Epithelial cell of proximal tubule (primary cell): ENCODE data around the gene FRAS1. TPM values are rescaled to one million over a fixed set of nuclear protein-coding genes. Genes with fewer than 3 reads are reported as not detected.

Experiments
- DNase-seq: peaks from one replicate; pipeline ENCODE4 v3.0.0-alpha.2; 2011; ENCODE audit warnings: low read depth
- H3K4me3 ChIP-seq: 2 replicates; pipeline ENCODE4 v1.5.1; 2011; ENCODE audit warnings: low read depth, mild to moderate bottlenecking, low read length
- total RNA-seq: library from RNA; depleted of rRNA; stranded (reverse); fragments of >200 nt; gene quantifications from 2 replicates; pipeline ENCODE4 v1.2.3, GENCODE V29; 2015
- TF ChIP-seq, protein P1 (sequence below): conservative IDR thresholded peaks from 2 replicates; pipeline ENCODE4 v1.5.1; 2012; ENCODE audit warnings: low read depth, mild to moderate bottlenecking, low read length

Gene FRAS1
- total RNA-seq, 1 donor from 2014 or later: 9.1 TPM

- TF ChIP-seq, protein P1, sequence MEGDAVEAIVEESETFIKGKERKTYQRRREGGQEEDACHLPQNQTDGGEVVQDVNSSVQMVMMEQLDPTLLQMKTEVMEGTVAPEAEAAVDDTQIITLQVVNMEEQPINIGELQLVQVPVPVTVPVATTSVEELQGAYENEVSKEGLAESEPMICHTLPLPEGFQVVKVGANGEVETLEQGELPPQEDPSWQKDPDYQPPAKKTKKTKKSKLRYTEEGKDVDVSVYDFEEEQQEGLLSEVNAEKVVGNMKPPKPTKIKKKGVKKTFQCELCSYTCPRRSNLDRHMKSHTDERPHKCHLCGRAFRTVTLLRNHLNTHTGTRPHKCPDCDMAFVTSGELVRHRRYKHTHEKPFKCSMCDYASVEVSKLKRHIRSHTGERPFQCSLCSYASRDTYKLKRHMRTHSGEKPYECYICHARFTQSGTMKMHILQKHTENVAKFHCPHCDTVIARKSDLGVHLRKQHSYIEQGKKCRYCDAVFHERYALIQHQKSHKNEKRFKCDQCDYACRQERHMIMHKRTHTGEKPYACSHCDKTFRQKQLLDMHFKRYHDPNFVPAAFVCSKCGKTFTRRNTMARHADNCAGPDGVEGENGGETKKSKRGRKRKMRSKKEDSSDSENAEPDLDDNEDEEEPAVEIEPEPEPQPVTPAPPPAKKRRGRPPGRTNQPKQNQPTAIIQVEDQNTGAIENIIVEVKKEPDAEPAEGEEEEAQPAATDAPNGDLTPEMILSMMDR: no peak
- DNase-seq: no peak
These were observed 13.7 kb downstream of the FRAS1 start for GRCh38 chr4:78070731-78071282.

GRCh38 chr4:78074759-78075158 lies 17.6 kb downstream of the FRAS1 start:
- no peak for DNase-seq
- TF ChIP-seq, protein P1: no peak
- no peak overlapping the region for H3K4me3 ChIP-seq

More at GRCh38 chr4:78070731-78071282, 13.7 kb downstream of the FRAS1 start:
- no peak overlapping the region for H3K4me3 ChIP-seq

- no peak overlapping the region for H3K4me3 ChIP-seq
- DNase-seq: no peak
- TF ChIP-seq, protein P1: no peak
These were observed 18.9 kb downstream of the FRAS1 start for GRCh38 chr4:78075986-78076385.

- TF ChIP-seq, protein P1: no peak
These were observed 21.0 kb downstream of the FRAS1 start for GRCh38 chr4:78078101-78078500.

GRCh38 chr4:78079726-78080430 lies 22.8 kb downstream of the FRAS1 start:
- TF ChIP-seq, protein P1: no peak
- no peak for DNase-seq
- H3K4me3 ChIP-seq: no peak overlapping the region

More at GRCh38 chr4:78078101-78078500, 21.0 kb downstream of the FRAS1 start:
- H3K4me3 ChIP-seq: no peak overlapping the region
- DNase-seq: no peak

- no peak for DNase-seq
- TF ChIP-seq, protein P1: no peak
- no peak overlapping the region for H3K4me3 ChIP-seq
These were observed 24.4 kb downstream of the FRAS1 start for GRCh38 chr4:78081541-78081940.

GRCh38 chr4:78083035-78083434 lies 25.9 kb downstream of the FRAS1 start:
- no peak for DNase-seq
- H3K4me3 ChIP-seq: no peak overlapping the region
- TF ChIP-seq, protein P1: no peak
